HepG2 (cell line): Measurements from ENCODE around the gene DLAT. TPM values are rescaled to one million over a fixed set of nuclear protein-coding genes. Genes with fewer than 3 reads are reported as not detected.

Source experiments
- FOXK1 ChIP-seq: sonication (generic); formaldehyde crosslinking; IDR thresholded peaks from 2 replicates; pipeline ENCODE4 v1.4.0; 2020; ENCODE audit warnings: low read depth, missing genetic modification reagents, borderline replicate concordance
- KLF16 ChIP-seq, 2 experiments: sonication (generic) in 1 of 2; formaldehyde crosslinking in 1 of 2; IDR thresholded peaks; 2 replicates each; pipeline versions ENCODE4 v1.6.1 to v1.8.0; 2016 to 2023; ENCODE audit warnings: missing genetic modification reagents in 2 of 2, missing compliant biosample characterization in 1 of 2
- NFRKB ChIP-seq: fragments of 450-650 bp; IDR thresholded peaks from 2 replicates; pipeline ENCODE4 v1.6.1; 2017
- NONO ChIP-seq, 2 experiments: fragments of 450-650 bp in 1 of 2; sonication (generic) in 1 of 2; formaldehyde crosslinking in 1 of 2; IDR thresholded peaks in 1 of 2; conservative IDR thresholded peaks in 1 of 2; 2 replicates each; pipeline versions ENCODE4 v1.6.1 to v1.8.0; 2017 to 2022; ENCODE audit warnings: mild to moderate bottlenecking in 1 of 2, missing genetic modification reagents in 1 of 2, moderate library complexity in 1 of 2
- SMC3 ChIP-seq: IDR thresholded peaks from 2 replicates; pipeline ENCODE4 v1.6.1; 2011; ENCODE audit warnings: low read length, improper control_type of control experiment
- SMYD3 ChIP-seq: sonication (generic); formaldehyde crosslinking; IDR thresholded peaks from 2 replicates; pipeline ENCODE4 v1.8.1; 2023; ENCODE audit warnings: mild to moderate bottlenecking, missing genetic modification reagents
- TP53 ChIP-seq: sonication (generic); formaldehyde crosslinking; conservative IDR thresholded peaks from 2 replicates; pipeline ENCODE4 v1.4.0; 2020; ENCODE audit warnings: missing genetic modification reagents
- ZNF101 ChIP-seq: sonication (generic); formaldehyde crosslinking; IDR thresholded peaks from 2 replicates; pipeline ENCODE4 v1.4.0; 2020; ENCODE audit warnings: mild to moderate bottlenecking, low read depth, missing genetic modification reagents, borderline replicate concordance
- ZNF510 ChIP-seq: sonication (generic); formaldehyde crosslinking; IDR thresholded peaks from 2 replicates; pipeline ENCODE4 v1.4.0; 2020; ENCODE audit warnings: low read depth, mild to moderate bottlenecking, missing genetic modification reagents
- ZNF547 ChIP-seq: sonication (generic); formaldehyde crosslinking; IDR thresholded peaks from 2 replicates; pipeline ENCODE4 v1.5.1; 2020; ENCODE audit warnings: mild to moderate bottlenecking, missing genetic modification reagents
- ZNF552 ChIP-seq: sonication (generic); formaldehyde crosslinking; IDR thresholded peaks from 2 replicates; pipeline ENCODE4 v1.9.0; 2022; ENCODE audit warnings: missing genetic modification reagents, mild to moderate bottlenecking, borderline replicate concordance
- ZNF780A ChIP-seq: sonication (generic); formaldehyde crosslinking; IDR thresholded peaks from 2 replicates; pipeline ENCODE4 v1.8.0; 2022; ENCODE audit warnings: mild to moderate bottlenecking, missing genetic modification reagents, moderate library complexity
- polyA plus RNA-seq, 8 experiments: library from polyadenylated mRNA; depleted of rRNA in 3 of 8; stranded (reverse) in 7 of 8; unstranded in 1 of 8; fragments of >200 nt; fragmentation: Illumina TruSeq in 4 of 8; extraction: Trizol in 4 of 8; gene quantifications; 2 replicates each; pipeline versions ENCODE4 v1.2.1 to v1.2.3, GENCODE V29; 2011 to 2016; ENCODE audit warnings: low read depth in 4 of 8, missing spikeins in 1 of 8, mixed read lengths in 1 of 8; ENCODE audit not compliant: insufficient read depth in 1 of 8
- total RNA-seq, 5 experiments: library from RNA; depleted of rRNA; stranded (reverse); fragments of >200 nt; fragmentation: Illumina TruSeq; extraction: Trizol; gene quantifications; 2 replicates each; pipeline ENCODE4 v1.2.3, GENCODE V29; 2016; ENCODE audit warnings: low read depth in 1 of 5
- TF ChIP-seq, protein P1 (sequence below): sonication (generic); formaldehyde crosslinking; IDR thresholded peaks from 2 replicates; pipeline ENCODE4 v1.4.0; 2020; ENCODE audit warnings: missing genetic modification reagents
- TF ChIP-seq, protein P2 (sequence below): sonication (generic); formaldehyde crosslinking; IDR thresholded peaks from 2 replicates; pipeline ENCODE4 v1.4.0; 2020; ENCODE audit warnings: missing genetic modification reagents
- TF ChIP-seq, protein P3 (sequence below): sonication (generic); formaldehyde crosslinking; IDR thresholded peaks from 2 replicates; pipeline ENCODE4 v1.4.0; 2020; ENCODE audit warnings: missing genetic modification reagents
- TF ChIP-seq, protein P4 (sequence below): sonication (generic); formaldehyde crosslinking; IDR thresholded peaks from 2 replicates; pipeline ENCODE4 v1.4.0; 2020; ENCODE audit warnings: missing genetic modification reagents

The DLAT gene
- total and polyA plus RNA-seq, 2 of the 13 experiments (the other 11 are each of a cell fraction or from before 2014, with no cell fraction given), result 26.4 to 62.2 TPM

DNA sequence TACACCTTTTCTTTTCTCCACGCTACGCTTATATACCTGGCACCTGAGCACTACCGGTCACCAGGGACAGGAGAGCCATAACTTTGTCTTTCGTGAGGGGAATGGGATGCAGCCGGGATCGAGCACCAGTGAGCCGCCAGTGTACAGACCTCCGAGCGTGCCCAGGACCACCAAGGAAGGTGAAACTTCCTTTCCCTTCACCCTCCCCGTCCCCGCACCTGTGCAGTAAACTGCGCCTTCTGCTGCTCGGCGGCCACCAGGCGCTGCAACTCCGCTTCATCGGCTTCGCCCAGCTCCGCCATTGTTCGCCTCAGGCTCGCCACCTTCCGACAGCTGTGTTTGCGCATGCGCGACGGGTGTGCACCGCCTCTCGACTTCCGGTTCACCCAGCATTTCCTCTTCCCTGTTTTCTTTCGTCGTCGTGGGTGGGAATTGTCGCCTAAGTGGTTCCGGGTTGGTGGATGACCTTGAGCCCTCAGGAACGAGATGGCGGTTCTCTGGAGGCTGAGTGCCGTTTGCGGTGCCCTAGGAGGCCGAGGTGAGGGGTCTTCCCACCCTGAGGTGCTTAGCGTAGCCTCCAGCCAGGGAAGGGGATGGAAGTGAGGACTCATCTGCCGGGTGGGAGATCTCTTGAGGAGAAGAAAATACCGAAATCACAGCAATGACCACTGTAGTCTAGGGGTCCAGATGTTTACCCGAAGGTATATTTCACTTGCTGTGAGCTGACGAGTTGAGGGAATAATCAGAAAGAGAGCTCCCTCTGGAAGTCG, 61.4 kb downstream of the DLAT start, which contains the start of the genes SDHD and TIMM8B (continued):
- TF ChIP-seq NONO (IDR thresholded peaks at IDR 0.05) (no peak), NONO (CRISPR knock-in tag; conservative IDR thresholded peaks at IDR 0.05) (peak; percentile 95), ZNF780A (CRISPR knock-in tag) (peak; percentile 80; the same call in 1 of the 2 replicates), ZNF547 (CRISPR knock-in tag) (peak; percentile 73; the same call in 1 of the 2 replicates), ZNF510 (CRISPR knock-in tag) (no peak), ZNF552 (no peak), ZNF101 (CRISPR knock-in tag) (no peak), FOXK1 (CRISPR knock-in tag) (peak; percentile 100), SMC3 (no peak), NFRKB (no peak), KLF16 (CRISPR knock-in tag; IDR thresholded peaks at IDR 0.05) (peak in 1 of 2 experiments; percentile 62; a peak in 2 of 4 replicates), SMYD3 (CRISPR knock-in tag) (no peak; the same call in 1 of the 2 replicates), TP53 (CRISPR knock-in tag) (0 out of 2 replicates have a peak, but pooled peaks have one; percentile 49)
- TF ChIP-seq, protein P1, sequence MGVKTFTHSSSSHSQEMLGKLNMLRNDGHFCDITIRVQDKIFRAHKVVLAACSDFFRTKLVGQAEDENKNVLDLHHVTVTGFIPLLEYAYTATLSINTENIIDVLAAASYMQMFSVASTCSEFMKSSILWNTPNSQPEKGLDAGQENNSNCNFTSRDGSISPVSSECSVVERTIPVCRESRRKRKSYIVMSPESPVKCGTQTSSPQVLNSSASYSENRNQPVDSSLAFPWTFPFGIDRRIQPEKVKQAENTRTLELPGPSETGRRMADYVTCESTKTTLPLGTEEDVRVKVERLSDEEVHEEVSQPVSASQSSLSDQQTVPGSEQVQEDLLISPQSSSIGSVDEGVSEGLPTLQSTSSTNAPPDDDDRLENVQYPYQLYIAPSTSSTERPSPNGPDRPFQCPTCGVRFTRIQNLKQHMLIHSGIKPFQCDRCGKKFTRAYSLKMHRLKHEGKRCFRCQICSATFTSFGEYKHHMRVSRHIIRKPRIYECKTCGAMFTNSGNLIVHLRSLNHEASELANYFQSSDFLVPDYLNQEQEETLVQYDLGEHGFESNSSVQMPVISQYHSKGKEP (CRISPR knock-in tag), result peak; percentile 66
- TF ChIP-seq, protein P2, sequence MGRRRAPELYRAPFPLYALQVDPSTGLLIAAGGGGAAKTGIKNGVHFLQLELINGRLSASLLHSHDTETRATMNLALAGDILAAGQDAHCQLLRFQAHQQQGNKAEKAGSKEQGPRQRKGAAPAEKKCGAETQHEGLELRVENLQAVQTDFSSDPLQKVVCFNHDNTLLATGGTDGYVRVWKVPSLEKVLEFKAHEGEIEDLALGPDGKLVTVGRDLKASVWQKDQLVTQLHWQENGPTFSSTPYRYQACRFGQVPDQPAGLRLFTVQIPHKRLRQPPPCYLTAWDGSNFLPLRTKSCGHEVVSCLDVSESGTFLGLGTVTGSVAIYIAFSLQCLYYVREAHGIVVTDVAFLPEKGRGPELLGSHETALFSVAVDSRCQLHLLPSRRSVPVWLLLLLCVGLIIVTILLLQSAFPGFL (CRISPR knock-in tag), result no peak
- TF ChIP-seq, protein P3, sequence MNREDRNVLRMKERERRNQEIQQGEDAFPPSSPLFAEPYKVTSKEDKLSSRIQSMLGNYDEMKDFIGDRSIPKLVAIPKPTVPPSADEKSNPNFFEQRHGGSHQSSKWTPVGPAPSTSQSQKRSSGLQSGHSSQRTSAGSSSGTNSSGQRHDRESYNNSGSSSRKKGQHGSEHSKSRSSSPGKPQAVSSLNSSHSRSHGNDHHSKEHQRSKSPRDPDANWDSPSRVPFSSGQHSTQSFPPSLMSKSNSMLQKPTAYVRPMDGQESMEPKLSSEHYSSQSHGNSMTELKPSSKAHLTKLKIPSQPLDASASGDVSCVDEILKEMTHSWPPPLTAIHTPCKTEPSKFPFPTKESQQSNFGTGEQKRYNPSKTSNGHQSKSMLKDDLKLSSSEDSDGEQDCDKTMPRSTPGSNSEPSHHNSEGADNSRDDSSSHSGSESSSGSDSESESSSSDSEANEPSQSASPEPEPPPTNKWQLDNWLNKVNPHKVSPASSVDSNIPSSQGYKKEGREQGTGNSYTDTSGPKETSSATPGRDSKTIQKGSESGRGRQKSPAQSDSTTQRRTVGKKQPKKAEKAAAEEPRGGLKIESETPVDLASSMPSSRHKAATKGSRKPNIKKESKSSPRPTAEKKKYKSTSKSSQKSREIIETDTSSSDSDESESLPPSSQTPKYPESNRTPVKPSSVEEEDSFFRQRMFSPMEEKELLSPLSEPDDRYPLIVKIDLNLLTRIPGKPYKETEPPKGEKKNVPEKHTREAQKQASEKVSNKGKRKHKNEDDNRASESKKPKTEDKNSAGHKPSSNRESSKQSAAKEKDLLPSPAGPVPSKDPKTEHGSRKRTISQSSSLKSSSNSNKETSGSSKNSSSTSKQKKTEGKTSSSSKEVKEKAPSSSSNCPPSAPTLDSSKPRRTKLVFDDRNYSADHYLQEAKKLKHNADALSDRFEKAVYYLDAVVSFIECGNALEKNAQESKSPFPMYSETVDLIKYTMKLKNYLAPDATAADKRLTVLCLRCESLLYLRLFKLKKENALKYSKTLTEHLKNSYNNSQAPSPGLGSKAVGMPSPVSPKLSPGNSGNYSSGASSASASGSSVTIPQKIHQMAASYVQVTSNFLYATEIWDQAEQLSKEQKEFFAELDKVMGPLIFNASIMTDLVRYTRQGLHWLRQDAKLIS, result no peak
- TF ChIP-seq, protein P4, sequence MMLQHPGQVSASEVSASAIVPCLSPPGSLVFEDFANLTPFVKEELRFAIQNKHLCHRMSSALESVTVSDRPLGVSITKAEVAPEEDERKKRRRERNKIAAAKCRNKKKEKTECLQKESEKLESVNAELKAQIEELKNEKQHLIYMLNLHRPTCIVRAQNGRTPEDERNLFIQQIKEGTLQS (CRISPR knock-in tag), result 0 out of 2 replicates have a peak, but pooled peaks have one; percentile 4
